Choroid plexus epithelial cell (primary cell): Measurements from ENCODE around the gene CLSTN2.

Source experiments
- DNase-seq: peaks from one replicate; pipeline ENCODE4 v3.0.0-alpha.2; 2010; ENCODE audit warnings: low read depth
- H3K4me3 ChIP-seq: 2 replicates; pipeline ENCODE4 v1.5.1; 2011; ENCODE audit warnings: low read depth, mild to moderate bottlenecking, control low read depth, low read length, moderate library complexity
- CTCF ChIP-seq: conservative IDR thresholded peaks from 2 replicates; pipeline ENCODE4 v1.5.1; 2011; ENCODE audit warnings: low read depth, mild to moderate bottlenecking, control low read depth, inconsistent platforms, low read length, moderate library complexity

CLSTN2 gene

GRCh38 chr3:140073278-140074045 is 138.5 kb downstream of the CLSTN2 start:
- DNase-seq = no peak
- TF ChIP-seq CTCF = no peak
- H3K4me3 ChIP-seq = no peak overlapping the region

GRCh38 chr3:140076552-140076951 is 141.6 kb downstream of the CLSTN2 start:
- DNase-seq = no peak
- TF ChIP-seq CTCF = no peak
- no peak overlapping the region for H3K4me3 ChIP-seq

GRCh38 chr3:140077406-140077805 is 142.4 kb downstream of the CLSTN2 start:
- DNase-seq = no peak
- H3K4me3 ChIP-seq = no peak overlapping the region
- no peak for TF ChIP-seq CTCF

GRCh38 chr3:140078343-140078742 is 143.4 kb downstream of the CLSTN2 start:
- no peak for TF ChIP-seq CTCF
- no peak for DNase-seq
- H3K4me3 ChIP-seq = no peak overlapping the region

GRCh38 chr3:140078940-140079339 is 144.0 kb downstream of the CLSTN2 start:
- TF ChIP-seq CTCF = no peak
- no peak for DNase-seq
- no peak overlapping the region for H3K4me3 ChIP-seq

- H3K4me3 ChIP-seq = no peak overlapping the region
- TF ChIP-seq CTCF = no peak
- no peak for DNase-seq
Measured at GRCh38 chr3:140081887-140082286, 146.9 kb downstream of the CLSTN2 start.

GRCh38 chr3:140085001-140085400 is 150.0 kb downstream of the CLSTN2 start:
- no peak for DNase-seq
- no peak overlapping the region for H3K4me3 ChIP-seq
- no peak for TF ChIP-seq CTCF
